Panc1 (cell line): Measurements from ENCODE around the gene WAPL. TPM values are rescaled to one million over a fixed set of nuclear protein-coding genes. Genes with fewer than 3 reads are reported as not detected.
"Not testable (repeated sequence)": the region's sequence is repeated elsewhere in the genome, so short reads cannot be mapped to it uniquely, and the experiment has no call there.

Experiments
- ATAC-seq: fragments of 200-7000 bp; cut with Tn5 transposase; 2 replicates; pipeline ENCODE4 v1.9.1; 2020; ENCODE audit warnings: mild to moderate bottlenecking, moderate library complexity
- Bru-seq: library from RNA; stranded (reverse); fragments of 400-500 nt; gene quantifications from one replicate; lab custom pipeline; 2021; lab: Mats Ljungman, UMichigan
- BruChase-seq, 2 experiments: library from RNA; stranded (reverse); fragments of 400-500 nt; gene quantifications; one replicate each; lab custom pipeline; 2021; lab: Mats Ljungman, UMichigan
- BruUV-seq: library from RNA; stranded (reverse); fragments of 400-500 nt; replicated peaks from 2 replicates; lab custom pipeline; 2021; lab: Mats Ljungman, UMichigan
- CTCF ChIA-PET: fragments of 300-600 bp; sonication (Branson Sonifier 250); formaldehyde crosslinking; loops from one replicate; lab custom pipeline; 2022; ENCODE audit warnings: antibody characterized with exemption; lab: Charles Lee
- POLR2A ChIA-PET: fragments of 300-600 bp; sonication (Branson Sonifier 250); formaldehyde crosslinking; loops from one replicate; lab custom pipeline; 2022; ENCODE audit warnings: antibody characterized with exemption; lab: Charles Lee
- DNase-seq: peaks from one replicate; pipeline ENCODE4 v3.0.0-alpha.2; 2010; ENCODE audit warnings: low read depth, low spot score
- H3K27ac ChIP-seq: 2 replicates; pipeline ENCODE4 v1.5.1; 2011; ENCODE audit warnings: mild to moderate bottlenecking, low read length, inconsistent platforms
- H3K27me3 ChIP-seq: fragments of 200-500 bp; sonication (Bioruptor generic); 2 replicates; pipeline ENCODE4 v1.6.0; 2014; ENCODE audit warnings: low read length, inconsistent platforms; ENCODE audit not compliant: control insufficient read depth, insufficient read depth
- H3K36me3 ChIP-seq: fragments of 200-500 bp; sonication (Bioruptor generic); 2 replicates; pipeline ENCODE4 v1.5.1; 2014; ENCODE audit warnings: inconsistent platforms, mild to moderate bottlenecking, low read length, moderate library complexity; ENCODE audit not compliant: control insufficient read depth, insufficient read depth
- H3K4me1 ChIP-seq: 2 replicates; pipeline ENCODE4 v1.5.1; 2011; ENCODE audit warnings: inconsistent platforms, mild to moderate bottlenecking, low read length, moderate library complexity; ENCODE audit not compliant: control insufficient read depth, insufficient read depth
- H3K4me3 ChIP-seq, 2 experiments: 2 replicates each; pipeline ENCODE4 v1.5.1; 2011 to 2012; ENCODE audit warnings: low read depth in 2 of 2, low read length in 2 of 2, mild to moderate bottlenecking in 2 of 2, inconsistent platforms in 1 of 2, moderate library complexity in 1 of 2
- H3K9me3 ChIP-seq: fragments of 200-500 bp; sonication (Bioruptor generic); 2 replicates; pipeline ENCODE4 v1.5.1; 2014; ENCODE audit warnings: low read depth, mild to moderate bottlenecking, inconsistent platforms, low read length, moderate library complexity; ENCODE audit not compliant: control insufficient read depth, insufficient read depth
- CTCF ChIP-seq: fragments of 450-650 bp; IDR thresholded peaks from 2 replicates; pipeline ENCODE4 v1.5.1; 2017; ENCODE audit warnings: mild to moderate bottlenecking
- POLR2AphosphoS5 ChIP-seq: IDR thresholded peaks from 2 replicates; pipeline ENCODE4 v1.6.1; 2012; ENCODE audit warnings: mild to moderate bottlenecking, low read depth, low read length, moderate library complexity
- REST ChIP-seq, 2 experiments: IDR thresholded peaks; 2 replicates each; pipeline ENCODE4 v1.6.1; 2011 to 2012; ENCODE audit warnings: low read depth in 2 of 2, control low read depth in 1 of 2, low read length in 1 of 2, mild to moderate bottlenecking in 1 of 2, moderate library complexity in 1 of 2; ENCODE audit not compliant: insufficient read depth in 1 of 2
- SIN3A ChIP-seq: IDR thresholded peaks from 2 replicates; pipeline ENCODE4 v1.6.1; 2012; ENCODE audit warnings: low read depth, mild to moderate bottlenecking, low read length, moderate library complexity, borderline replicate concordance; ENCODE audit not compliant: insufficient read depth
- TCF7L2 ChIP-seq: IDR thresholded peaks from 2 replicates; pipeline ENCODE4 v1.6.1; 2011; ENCODE audit warnings: mild to moderate bottlenecking, low read depth, low read length, inconsistent platforms
- in situ Hi-C: cut with HindIII; loops from 2 replicates; pipeline ENCODE4 v1.10.0; 2016; ENCODE audit warnings: low sequenced_read_pairs, low pct_unique_long_range_greater_than_20kb
- intact Hi-C: fragments of 100-400 bp; cut with micrococcal nuclease; formaldehyde crosslinking; loops from one replicate; pipeline ENCODE4 v1.10.0; 2022; ENCODE audit not compliant: unreplicated experiment
- long read RNA-seq: library from polyadenylated mRNA; unstranded; transcript quantifications from one replicate; pipeline ENCODE4 v2.0.0, GENCODE V29; 2021; ENCODE audit not compliant: unreplicated experiment
- polyA plus RNA-seq: library from polyadenylated mRNA; unstranded; fragments of >200 nt; gene quantifications from one replicate; pipeline ENCODE4 v1.2.1, GENCODE V29; 2012; ENCODE audit warnings: missing spikeins; ENCODE audit not compliant: insufficient read length
- total RNA-seq: library from RNA; stranded (reverse); gene quantifications from one replicate; pipeline ENCODE4 v1.2.1, GENCODE V29; 2021; ENCODE audit not compliant: unreplicated experiment

WAPL gene
- total RNA-seq (56.2 TPM), Bru-seq, nascent RNA (percentile 97 among the genes with signal in this experiment), BruChase-seq, experiment 1, labeled RNA remaining after a 2-hour chase (percentile 96 among the genes with signal in this experiment), BruChase-seq, experiment 2, labeled RNA remaining after a 6-hour chase (percentile 91 among the genes with signal in this experiment)
- polyA plus RNA-seq: 31.9 TPM
- long read RNA-seq, full-length matches to known transcripts: 82 of 255 reads
- long read RNA-seq, partial matches to known transcripts: 93 of 255 reads
- long read RNA-seq, other reads (novel, unspliced or antisense): 80 of 255 reads

- no peaks in the 10 kb centered on the region for H3K27me3 ChIP-seq
- ATAC-seq: peak; percentile 97
- in situ Hi-C loops: no loop called here
- intact Hi-C loops: loop anchor here (5.0 kb wide), 1 partner anchor 65 kb away; no protein-coding TSS in a partner anchor
- H3K4me1 ChIP-seq: peaks cover 39% of the 10 kb centered on the region
- H3K9me3 ChIP-seq: no peaks in the 10 kb centered on the region
- peak within 1 kb of the TSS; percentile 72 to 76 for H3K4me3 ChIP-seq
- CTCF ChIA-PET: interaction anchor here (0.6 kb wide), 1 partner anchor 179 kb away, joined by 7 read pairs; no protein-coding TSS in a partner anchor
- peak; percentile 47 for DNase-seq
- TF ChIP-seq TCF7L2 (no peak), POLR2AphosphoS5 (peak; percentile 67), SIN3A (peak; percentile 96; the same call in 1 of the 2 replicates)
- BruUV-seq: no TSS peak
- H3K36me3 ChIP-seq: peaks cover 18% of the 10 kb centered on the region
- POLR2A ChIA-PET: interaction anchor here (0.6 to 0.7 kb wide), 4 partner anchors 13 to 125 kb away, joined by 3 to 10 read pairs (median 4); no protein-coding TSS in a partner anchor
- H3K27ac ChIP-seq: peak within 1 kb of the TSS; percentile 93
Measured at GRCh38 chr10:86521678-86522509, at the start of gene WAPL. WAPL (minus strand) TSS chr10:86521792; CDS start chr10:86518069, 3,723 bp downstream.

- Histone ChIP-seq H3K27ac (no peak overlapping the region), H3K4me3 (no peak overlapping the region), H3K27me3 (no peaks in the 10 kb centered on the region), H3K4me1 (no peaks in the 10 kb centered on the region), H3K36me3 (no peaks in the 10 kb centered on the region), H3K9me3 (no peaks in the 10 kb centered on the region)
- no peak for DNase-seq
- no peak for TF ChIP-seq TCF7L2
- no peak for TF ChIP-seq CTCF
- no peak for TF ChIP-seq POLR2AphosphoS5
- no peak for TF ChIP-seq SIN3A
- no peak for TF ChIP-seq REST (IDR thresholded peaks at IDR 0.05; ENCODE audit: insufficient read depth in 1 of 2, low read depth in 2 of 2, low read length in 1 of 2)
- CTCF ChIA-PET: no interaction called here
- intact Hi-C loops (no loop called here), in situ Hi-C loops (no loop called here)
- POLR2A ChIA-PET: no interaction called here
- no TSS peak for BruUV-seq
- ATAC-seq: no peak
Measured at GRCh38 chr10:86569335-86569734, 47.7 kb upstream of the WAPL start.

- POLR2A ChIA-PET: not testable (repeated sequence)
Measured at GRCh38 chr10:86566518-86566917, 44.9 kb upstream of the WAPL start.

GRCh38 chr10:86563338-86563737 is 41.7 kb upstream of the WAPL start:
- in situ Hi-C loops, H3K9me3 ChIP-seq, H3K4me3 ChIP-seq, ATAC-seq, BruUV-seq, DNase-seq, H3K36me3 ChIP-seq, CTCF ChIA-PET, H3K27me3 ChIP-seq, intact Hi-C loops, H3K27ac ChIP-seq, H3K4me1 ChIP-seq: not testable (repeated sequence)
- POLR2A ChIA-PET: interaction anchor here (0.6 kb wide), 1 partner anchor 10 kb away, joined by 11 read pairs; no protein-coding TSS in a partner anchor

More at GRCh38 chr10:86566518-86566917, 44.9 kb upstream of the WAPL start:
- H3K9me3 ChIP-seq, H3K36me3 ChIP-seq, in situ Hi-C loops, BruUV-seq, H3K27ac ChIP-seq, H3K27me3 ChIP-seq, H3K4me1 ChIP-seq, intact Hi-C loops, H3K4me3 ChIP-seq, DNase-seq, CTCF ChIA-PET: not testable (repeated sequence)
- ATAC-seq: peak; percentile 48; the same call in 1 of the 2 replicates
